PC-9 (cell line): Measurements from ENCODE around the gene DPH7. TPM values are rescaled to one million over a fixed set of nuclear protein-coding genes. Genes with fewer than 3 reads are reported as not detected.
A peak's percentile ranks its signal among the peaks of the same experiment; 100 is the strongest.

Experiments
- BruUV-seq: library from RNA; stranded (reverse); fragments of 400-500 nt; replicated peaks from 2 replicates; lab custom pipeline; 2021; lab: Mats Ljungman, UMichigan
- CTCF ChIA-PET: fragments of 300-600 bp; sonication (Branson Sonifier 250); formaldehyde crosslinking; loops from one replicate; lab custom pipeline; 2022; ENCODE audit warnings: antibody characterized with exemption; lab: Charles Lee
- POLR2A ChIA-PET: fragments of 300-600 bp; sonication (Branson Sonifier 250); formaldehyde crosslinking; loops from one replicate; lab custom pipeline; 2022; ENCODE audit warnings: antibody characterized with exemption; ENCODE audit not compliant: unreplicated experiment; lab: Charles Lee
- DNase-seq, 2 experiments: peaks; one replicate each; pipeline versions ENCODE4 v3.0.0 to v3.0.0-alpha.2; 2015 to 2022; ENCODE audit warnings: mixed read lengths in 1 of 2
- H2AFZ ChIP-seq: fragments of 200-600 bp; sonication (generic); 2 replicates; pipeline ENCODE4 v1.8.1; 2017; ENCODE audit warnings: antibody characterized with exemption
- H3F3A ChIP-seq: fragments of 200-600 bp; sonication (generic); 2 replicates; pipeline ENCODE4 v1.8.1; 2017; ENCODE audit warnings: antibody characterized with exemption, mild to moderate bottlenecking, low read depth; ENCODE audit not compliant: insufficient read depth
- H3K27ac ChIP-seq: fragments of 200-600 bp; sonication (generic); 2 replicates; pipeline ENCODE4 v1.6.1; 2016; ENCODE audit warnings: mixed run types
- H3K27me3 ChIP-seq: fragments of 200-600 bp; sonication (generic); 2 replicates; pipeline ENCODE4 v1.6.1; 2016; ENCODE audit warnings: low read depth, mixed run types; ENCODE audit not compliant: insufficient read depth
- H3K36me3 ChIP-seq: fragments of 200-600 bp; sonication (generic); 2 replicates; pipeline ENCODE4 v1.6.1; 2016; ENCODE audit warnings: low read depth, mixed run types
- H3K4me1 ChIP-seq: fragments of 200-600 bp; sonication (generic); replicated peaks from 2 replicates; pipeline ENCODE4 v1.6.1; 2016; ENCODE audit warnings: mixed run types; ENCODE audit not compliant: insufficient read depth
- H3K4me2 ChIP-seq: fragments of 200-600 bp; sonication (generic); 2 replicates; pipeline ENCODE4 v1.6.1; 2017; ENCODE audit warnings: mixed run types
- H3K4me3 ChIP-seq: fragments of 200-600 bp; sonication (generic); 2 replicates; pipeline ENCODE4 v1.6.1; 2016; ENCODE audit warnings: mixed run types
- H3K79me2 ChIP-seq: fragments of 200-600 bp; sonication (generic); 2 replicates; pipeline ENCODE4 v1.6.1; 2017; ENCODE audit warnings: low read depth, mixed run types
- H3K9me2 ChIP-seq: fragments of 200-600 bp; sonication (generic); 2 replicates; pipeline ENCODE4 v1.8.1; 2017; ENCODE audit warnings: mild to moderate bottlenecking; ENCODE audit not compliant: insufficient read depth
- H3K9me3 ChIP-seq: fragments of 200-600 bp; sonication (generic); 2 replicates; pipeline ENCODE4 v1.8.1; 2016; ENCODE audit warnings: low read depth; ENCODE audit not compliant: insufficient read depth
- H4K20me1 ChIP-seq: fragments of 200-600 bp; sonication (generic); 2 replicates; pipeline ENCODE4 v1.8.1; 2017; ENCODE audit not compliant: insufficient read depth
- EZH2 ChIP-seq: fragments of 200-600 bp; sonication (generic); IDR thresholded peaks from 2 replicates; pipeline ENCODE4 v1.8.0; 2017; ENCODE audit warnings: antibody characterized with exemption, low read depth
- intact Hi-C: fragments of 100-400 bp; cut with micrococcal nuclease; formaldehyde crosslinking; loops from one replicate; pipeline ENCODE4 v1.10.0; 2022; ENCODE audit not compliant: unreplicated experiment
- total RNA-seq: library from RNA; stranded (reverse); gene quantifications from 2 replicates; pipeline ENCODE4 v1.2.3, GENCODE V29; 2021
- TF ChIP-seq, protein P1 (sequence below): fragments of 200-600 bp; sonication (generic); conservative IDR thresholded peaks from 2 replicates; pipeline ENCODE4 v1.6.1; 2017; ENCODE audit warnings: mixed run types, antibody characterized with exemption, mild to moderate bottlenecking, moderate library complexity

The DPH7 gene
- total RNA-seq, 1 experiment from 2014 or later: 48.5 TPM

DNA sequence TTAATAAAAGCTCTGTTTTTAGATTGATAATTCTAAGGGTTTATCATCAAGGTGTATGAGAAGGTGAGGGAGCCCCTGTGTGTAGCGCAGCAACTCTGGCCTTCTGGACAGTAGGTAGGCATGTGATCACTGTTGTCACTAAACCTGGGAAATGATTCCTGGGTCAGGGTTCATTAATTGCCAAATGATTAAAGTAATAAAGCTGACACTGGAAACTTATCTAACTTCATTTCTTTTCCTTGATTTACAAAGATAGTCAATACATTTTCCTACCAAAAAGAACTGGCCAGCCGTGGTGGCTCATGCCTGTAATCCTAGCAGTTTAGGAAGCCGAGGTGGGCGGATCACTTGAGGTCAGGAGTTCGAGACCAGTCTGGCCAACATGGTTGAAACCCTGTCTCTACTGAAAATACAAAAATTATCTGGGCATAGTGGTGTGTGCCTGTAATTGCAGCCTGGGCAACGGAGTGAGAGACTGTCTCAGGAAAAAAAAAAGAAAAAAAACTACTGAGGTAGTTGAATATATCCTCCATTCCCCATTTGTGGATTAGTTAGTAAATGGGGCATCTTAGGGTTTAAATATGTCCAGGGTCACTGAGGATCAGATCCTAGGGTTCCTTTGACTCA, 42.5 kb upstream of the DPH7 start:
- H3K4me1 ChIP-seq: peaks cover 33% of the 10 kb centered on the region
- H4K20me1 ChIP-seq: peaks cover 38% of the 10 kb centered on the region
- ChIA-PET POLR2A (no interaction called here), CTCF (no interaction called here)
- no peak for DNase-seq
- H3K36me3 ChIP-seq: peaks cover 5% of the 10 kb centered on the region; the same call in 1 of the 2 replicates
- H3K4me2 ChIP-seq: peak overlapping the region; percentile 75
- H3K4me3 ChIP-seq: no peak overlapping the region
- H3K27ac ChIP-seq: no peak overlapping the region
- H3K9me3 ChIP-seq: no peaks in the 10 kb centered on the region
- no peak overlapping the region for H2AFZ ChIP-seq
- H3K27me3 ChIP-seq: no peaks in the 10 kb centered on the region
- intact Hi-C loops: no loop called here
- no peak for TF ChIP-seq EZH2
- TF ChIP-seq, protein P1, sequence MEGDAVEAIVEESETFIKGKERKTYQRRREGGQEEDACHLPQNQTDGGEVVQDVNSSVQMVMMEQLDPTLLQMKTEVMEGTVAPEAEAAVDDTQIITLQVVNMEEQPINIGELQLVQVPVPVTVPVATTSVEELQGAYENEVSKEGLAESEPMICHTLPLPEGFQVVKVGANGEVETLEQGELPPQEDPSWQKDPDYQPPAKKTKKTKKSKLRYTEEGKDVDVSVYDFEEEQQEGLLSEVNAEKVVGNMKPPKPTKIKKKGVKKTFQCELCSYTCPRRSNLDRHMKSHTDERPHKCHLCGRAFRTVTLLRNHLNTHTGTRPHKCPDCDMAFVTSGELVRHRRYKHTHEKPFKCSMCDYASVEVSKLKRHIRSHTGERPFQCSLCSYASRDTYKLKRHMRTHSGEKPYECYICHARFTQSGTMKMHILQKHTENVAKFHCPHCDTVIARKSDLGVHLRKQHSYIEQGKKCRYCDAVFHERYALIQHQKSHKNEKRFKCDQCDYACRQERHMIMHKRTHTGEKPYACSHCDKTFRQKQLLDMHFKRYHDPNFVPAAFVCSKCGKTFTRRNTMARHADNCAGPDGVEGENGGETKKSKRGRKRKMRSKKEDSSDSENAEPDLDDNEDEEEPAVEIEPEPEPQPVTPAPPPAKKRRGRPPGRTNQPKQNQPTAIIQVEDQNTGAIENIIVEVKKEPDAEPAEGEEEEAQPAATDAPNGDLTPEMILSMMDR: peak; percentile 61
- no peaks in the 10 kb centered on the region for H3K9me2 ChIP-seq
- peaks cover 90% of the 10 kb centered on the region for H3K79me2 ChIP-seq
- BruUV-seq: no TSS peak
- peaks cover 33% of the 10 kb centered on the region for H3F3A ChIP-seq

DNA sequence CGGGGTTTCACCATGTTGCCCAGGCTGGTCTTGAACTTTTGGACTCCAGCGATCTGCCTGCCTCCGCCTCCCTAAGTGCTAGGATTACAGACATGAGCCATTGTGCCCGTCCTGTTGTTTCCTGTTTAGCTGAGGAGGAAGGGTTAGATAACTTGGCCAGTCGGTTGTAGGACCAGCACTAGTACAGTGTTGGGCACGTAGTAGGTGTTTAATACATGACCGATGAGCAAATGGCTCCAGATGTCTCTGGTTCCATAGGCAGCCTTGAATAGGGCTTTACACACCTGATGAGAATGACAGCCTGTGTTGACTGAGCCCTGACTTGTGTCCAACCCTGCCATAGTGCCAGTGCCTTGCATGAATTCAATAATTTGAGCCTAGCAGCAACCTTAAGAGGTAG, 41.9 kb upstream of the DPH7 start:
- peaks cover 33% of the 10 kb centered on the region for H3F3A ChIP-seq
- H3K36me3 ChIP-seq: peaks cover 5% of the 10 kb centered on the region; the same call in 1 of the 2 replicates
- no peak overlapping the region for H3K27ac ChIP-seq
- TF ChIP-seq, protein P1: no peak
- TF ChIP-seq EZH2: no peak
- no peak overlapping the region for H2AFZ ChIP-seq
- no peak for DNase-seq
- no peak overlapping the region for H3K4me3 ChIP-seq
- no peaks in the 10 kb centered on the region for H3K27me3 ChIP-seq
- H3K9me3 ChIP-seq: no peaks in the 10 kb centered on the region
- BruUV-seq: TSS peak; percentile 22
- peak overlapping the region; percentile 75 for H3K4me2 ChIP-seq
- H3K4me1 ChIP-seq: peaks cover 33% of the 10 kb centered on the region
- H4K20me1 ChIP-seq: peaks cover 37% of the 10 kb centered on the region
- peaks cover 85% of the 10 kb centered on the region for H3K79me2 ChIP-seq
- H3K9me2 ChIP-seq: no peaks in the 10 kb centered on the region
- POLR2A ChIA-PET: no interaction called here
- intact Hi-C loops: no loop called here
- CTCF ChIA-PET: no interaction called here

DNA sequence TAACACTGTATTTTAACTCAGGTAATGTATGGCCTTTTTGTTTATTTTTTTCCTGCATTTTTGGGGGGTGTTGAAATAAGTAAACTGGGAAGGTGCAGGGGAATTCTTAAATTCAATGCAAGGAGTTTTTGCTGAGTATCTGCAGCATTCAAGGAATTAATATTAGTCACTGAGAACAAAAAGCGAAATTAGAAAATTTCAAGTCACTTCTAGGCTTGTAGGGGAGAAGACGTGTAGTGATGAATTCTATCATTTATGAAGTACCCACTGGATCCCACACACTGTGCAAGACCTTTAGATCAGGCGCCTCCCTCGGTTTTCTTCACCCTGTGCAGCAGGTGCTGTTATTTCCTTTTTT, 41.3 kb upstream of the DPH7 start:
- TF ChIP-seq, protein P1: no peak
- no peak for TF ChIP-seq EZH2
- H2AFZ ChIP-seq: no peak overlapping the region
- H3K9me3 ChIP-seq: no peaks in the 10 kb centered on the region
- ChIA-PET POLR2A (no interaction called here), CTCF (no interaction called here)
- peak overlapping the region; percentile 65 for H3K4me3 ChIP-seq
- no peaks in the 10 kb centered on the region for H3K9me2 ChIP-seq
- H3K4me2 ChIP-seq: peak overlapping the region; percentile 75
- intact Hi-C loops: no loop called here
- peaks cover 79% of the 10 kb centered on the region for H3K79me2 ChIP-seq
- H3K36me3 ChIP-seq: peaks cover 5% of the 10 kb centered on the region; the same call in 1 of the 2 replicates
- peaks cover 33% of the 10 kb centered on the region for H3F3A ChIP-seq
- H3K27me3 ChIP-seq: no peaks in the 10 kb centered on the region
- no peak for DNase-seq
- no TSS peak for BruUV-seq
- peaks cover 33% of the 10 kb centered on the region for H3K4me1 ChIP-seq
- peak overlapping the region; percentile 64 for H3K27ac ChIP-seq
- peaks cover 35% of the 10 kb centered on the region for H4K20me1 ChIP-seq
